Esophagus muscularis mucosa (tissue), 4 donors: ENCODE results near the gene CORO2B. TPM values are rescaled to one million over a fixed set of nuclear protein-coding genes. Genes with fewer than 3 reads are reported as not detected.

ENCODE experiments used
- DNase-seq: peaks from one replicate; pipeline ENCODE4 v3.0.0-alpha.2; 2017; ENCODE audit errors: extremely low spot score
- H3K27ac ChIP-seq, 4 donors: fragments of 200-600 bp; sonication (generic); replicated peaks in 1 of 4; 1 replicate in 3 of 4; 2 replicates in 1 of 4; pipeline ENCODE4 v1.5.1; 2016 to 2019; ENCODE audit warnings: mild to moderate bottlenecking in 1 of 4
- H3K27me3 ChIP-seq, 4 donors: fragments of 200-600 bp; sonication (generic); one replicate each; pipeline versions ENCODE4 v1.5.1 to v1.6.0; 2016 to 2019
- H3K36me3 ChIP-seq, 4 donors: fragments of 200-600 bp; sonication (generic); one replicate each; pipeline ENCODE4 v1.5.1; 2016 to 2019
- H3K4me1 ChIP-seq, 4 donors: fragments of 200-600 bp; sonication (generic); one replicate each; pipeline ENCODE4 v1.5.1; 2016 to 2019
- H3K4me3 ChIP-seq, 4 donors: fragments of 200-600 bp; sonication (generic); 1 replicate in 2 of 4; 2 replicates in 2 of 4; pipeline ENCODE4 v1.5.1; 2016 to 2019; ENCODE audit warnings: mild to moderate bottlenecking in 4 of 4, moderate library complexity in 1 of 4
- H3K9me3 ChIP-seq, 4 donors: fragments of 200-600 bp; sonication (generic); 1 replicate in 3 of 4; 2 replicates in 1 of 4; pipeline ENCODE4 v1.5.1; 2016 to 2019
- CTCF ChIP-seq, 3 experiments: fragments of 200-600 bp in 2 of 3; fragments of 450-650 bp in 1 of 3; sonication (generic) in 2 of 3; IDR thresholded peaks; one replicate each; pipeline ENCODE4 v1.5.1; 2017 to 2019; ENCODE audit warnings: antibody characterized with exemption in 3 of 3, mild to moderate bottlenecking in 2 of 3, moderate library complexity in 1 of 3
- EP300 ChIP-seq: sonication (generic); formaldehyde crosslinking; IDR thresholded peaks from one replicate; pipeline ENCODE4 v1.6.1; 2017; ENCODE audit warnings: antibody characterized with exemption
- POLR2A ChIP-seq: fragments of 450-650 bp; IDR thresholded peaks from one replicate; pipeline ENCODE4 v1.6.1; 2017; ENCODE audit warnings: antibody characterized with exemption, moderate library complexity, mild to moderate bottlenecking, low read depth
- POLR2AphosphoS5 ChIP-seq, 2 donors: sonication (generic); formaldehyde crosslinking; IDR thresholded peaks; one replicate each; pipeline ENCODE4 v1.6.1; 2017; ENCODE audit warnings: antibody characterized with exemption in 2 of 2
- WGBS: methylation state at CpG from one replicate; pipeline ENCODE4 v1.1.5; 2018; 5-methylcytosine and 5-hydroxymethylcytosine counted together
- intact Hi-C: fragments of 100-400 bp; cut with DNase I; formaldehyde crosslinking; loops from one replicate; pipeline ENCODE4 v1.15.1; 2023
- total RNA-seq, 4 donors: library from RNA; depleted of rRNA; stranded (reverse); fragments of >200 nt; gene quantifications; one replicate each; pipeline versions ENCODE4 v1.1.0 to v1.2.1, GENCODE V29; 2016

CORO2B gene
- total RNA-seq, 4 donors from 2014 or later, result 5.8 to 12.2 (median 7.5) TPM

- Histone ChIP-seq H3K27me3 (peaks cover 0 to 7% (median 0%) of the 10 kb centered on the region in 4 donors), H3K4me3 (no peak overlapping the region), H3K9me3 (no peaks in the 10 kb centered on the region), H3K4me1 (peaks cover 40 to 55% (median 46%) of the 10 kb centered on the region in 4 donors), H3K27ac (no peak overlapping the region), H3K36me3 (no peaks in the 10 kb centered on the region)
- 98% methylated on average over 8 of the region's 9 CpGs for WGBS
- TF ChIP-seq EP300 (no peak), CTCF (IDR thresholded peaks at IDR 0.05) (no peak), POLR2A (no peak), POLR2AphosphoS5 (IDR thresholded peaks at IDR 0.05) (no peak)
- intact Hi-C loops, result no loop called here
- no peak for DNase-seq
These were observed 17.9 kb downstream of the CORO2B start for GRCh38 chr15:68596691-68597090.

GRCh38 chr15:68597581-68597980 is 18.8 kb downstream of the CORO2B start:
- no peak for DNase-seq
- H3K9me3 ChIP-seq, result no peaks in the 10 kb centered on the region
- H3K27ac ChIP-seq, result peak overlapping the region in 1 of 4 donors; percentile 50
- H3K27me3 ChIP-seq, result peaks cover 0 to 4% (median 0%) of the 10 kb centered on the region in 4 donors
- H3K4me1 ChIP-seq, result peaks cover 42 to 59% (median 48%) of the 10 kb centered on the region in 4 donors
- WGBS, result 86% methylated on average over 5 of the region's 5 CpGs
- no peak overlapping the region for H3K4me3 ChIP-seq
- H3K36me3 ChIP-seq, result no peaks in the 10 kb centered on the region
- no peak for TF ChIP-seq EP300
- intact Hi-C loops, result no loop called here

- no peak for DNase-seq
- H3K9me3 ChIP-seq, result no peaks in the 10 kb centered on the region
- peak overlapping the region; percentile 11 to 50 (median 28) for H3K27ac ChIP-seq
- H3K4me3 ChIP-seq, result no peak overlapping the region
- no peaks in the 10 kb centered on the region for H3K36me3 ChIP-seq
- peaks cover 0 to 4% (median 0%) of the 10 kb centered on the region in 4 donors for H3K27me3 ChIP-seq
- TF ChIP-seq POLR2A, result no peak
- no peak for TF ChIP-seq EP300
- WGBS, result 79% methylated on average over 14 of the region's 14 CpGs
- intact Hi-C loops, result no loop called here
- peaks cover 42 to 65% (median 49%) of the 10 kb centered on the region in 4 donors for H3K4me1 ChIP-seq
These were observed 19.7 kb downstream of the CORO2B start for GRCh38 chr15:68598171-68599152.

- peak overlapping the region; percentile 11 to 50 (median 28) for H3K27ac ChIP-seq
- no peak overlapping the region for H3K4me3 ChIP-seq
- H3K9me3 ChIP-seq, result no peaks in the 10 kb centered on the region
- TF ChIP-seq CTCF (IDR thresholded peaks at IDR 0.05) (no peak), POLR2A (no peak), POLR2AphosphoS5 (IDR thresholded peaks at IDR 0.05) (no peak), EP300 (no peak)
- intact Hi-C loops, result no loop called here
- peaks cover 42 to 61% (median 49%) of the 10 kb centered on the region in 4 donors for H3K4me1 ChIP-seq
- H3K36me3 ChIP-seq, result no peaks in the 10 kb centered on the region
- 94% methylated on average over 6 of the region's 6 CpGs for WGBS
- no peak for DNase-seq
- H3K27me3 ChIP-seq, result peaks cover 0 to 2% (median 0%) of the 10 kb centered on the region in 4 donors
These were observed 20.4 kb downstream of the CORO2B start for GRCh38 chr15:68599153-68599545.

GRCh38 chr15:68599560-68600071 is 20.8 kb downstream of the CORO2B start:
- H3K4me1 ChIP-seq, result peaks cover 42 to 56% (median 48%) of the 10 kb centered on the region in 4 donors
- H3K27ac ChIP-seq, result peak overlapping the region in 2 of 4 donors; percentile 11 to 50
- H3K36me3 ChIP-seq, result no peaks in the 10 kb centered on the region
- 53% methylated on average over 7 of the region's 7 CpGs for WGBS
- no peaks in the 10 kb centered on the region for H3K27me3 ChIP-seq
- intact Hi-C loops, result no loop called here
- H3K9me3 ChIP-seq, result no peaks in the 10 kb centered on the region
- no peak for DNase-seq
- no peak for TF ChIP-seq POLR2AphosphoS5 (IDR thresholded peaks at IDR 0.05)
- TF ChIP-seq EP300, result no peak
- TF ChIP-seq POLR2A, result no peak
- H3K4me3 ChIP-seq, result no peak overlapping the region
